Gastrocnemius medialis (tissue), 4 donors: ENCODE results near the gene RAB33A. TPM values are rescaled to one million over a fixed set of nuclear protein-coding genes. Genes with fewer than 3 reads are reported as not detected.

ENCODE experiments used
- ATAC-seq, 2 donors: fragments of 150-250 bp; one replicate each; pipeline ENCODE4 v1.9.1; 2016
- DNase-seq, 2 donors: peaks; one replicate each; pipeline ENCODE4 v3.0.0-alpha.2; 2019
- H3K27ac ChIP-seq, 4 donors: fragments of 200-600 bp; sonication (generic); 1 replicate in 1 of 4; 2 replicates in 3 of 4; pipeline ENCODE4 v1.5.1; 2016 to 2018; ENCODE audit warnings: mild to moderate bottlenecking in 2 of 4, moderate library complexity in 1 of 4
- H3K27me3 ChIP-seq, 3 donors: fragments of 200-600 bp; sonication (generic) in 2 of 3; 1 replicate in 1 of 3; 2 replicates in 2 of 3; pipeline versions ENCODE4 v1.5.1 to v1.6.0; 2016 to 2019; ENCODE audit warnings: mild to moderate bottlenecking in 1 of 3, moderate library complexity in 1 of 3
- H3K36me3 ChIP-seq, 2 donors: fragments of 200-600 bp; sonication (generic) in 1 of 2; one replicate each; pipeline ENCODE4 v1.5.1; 2017 to 2018
- H3K4me1 ChIP-seq, 2 donors: fragments of 200-600 bp; sonication (generic) in 1 of 2; one replicate each; pipeline ENCODE4 v1.5.1; 2016 to 2017; ENCODE audit warnings: mild to moderate bottlenecking in 2 of 2
- H3K4me3 ChIP-seq, 4 donors: fragments of 200-600 bp; sonication (generic) in 3 of 4; 1 replicate in 1 of 4; 2 replicates in 3 of 4; pipeline ENCODE4 v1.5.1; 2016 to 2019; ENCODE audit warnings: mild to moderate bottlenecking in 2 of 4
- H3K9me3 ChIP-seq, 3 donors: fragments of 200-600 bp; sonication (generic) in 2 of 3; 1 replicate in 1 of 3; 2 replicates in 2 of 3; pipeline ENCODE4 v1.5.1; 2016 to 2019
- POLR2A ChIP-seq, 2 donors: fragments of 450-650 bp; IDR thresholded peaks; one replicate each; pipeline ENCODE4 v1.6.1; 2017; ENCODE audit warnings: antibody characterized with exemption in 2 of 2, mild to moderate bottlenecking in 2 of 2, moderate library complexity in 2 of 2
- in situ Hi-C, 4 donors: fragments of 200-750 bp; cut with MboI; loops; one replicate each; pipeline versions ENCODE4 v1.15.0 to v1.8.0; 2017; ENCODE audit warnings: low sequenced_read_pairs in 4 of 4
- intact Hi-C: fragments of 100-400 bp; cut with DNase I; formaldehyde crosslinking; loops from one replicate; pipeline ENCODE4 v1.15.1; 2023; ENCODE audit warnings: low total_unique reads
- total RNA-seq, 4 donors: library from RNA; depleted of rRNA; stranded (reverse); fragments of >200 nt; gene quantifications; one replicate each; pipeline versions ENCODE4 v1.1.0 to v1.2.3, GENCODE V29; 2016
- TF ChIP-seq, protein P1 (sequence below), 5 experiments: fragments of 450-650 bp in 3 of 5; fragments of 200-600 bp in 2 of 5; sonication (generic) in 2 of 5; IDR thresholded peaks in 4 of 5; conservative IDR thresholded peaks in 1 of 5; 1 replicate in 4 of 5; 2 replicates in 1 of 5; pipeline ENCODE4 v1.5.1; 2016 to 2019; ENCODE audit warnings: antibody characterized with exemption in 5 of 5, mild to moderate bottlenecking in 3 of 5, moderate library complexity in 3 of 5

RAB33A gene
- total RNA-seq, 4 donors from 2014 or later, result not detected

DNA sequence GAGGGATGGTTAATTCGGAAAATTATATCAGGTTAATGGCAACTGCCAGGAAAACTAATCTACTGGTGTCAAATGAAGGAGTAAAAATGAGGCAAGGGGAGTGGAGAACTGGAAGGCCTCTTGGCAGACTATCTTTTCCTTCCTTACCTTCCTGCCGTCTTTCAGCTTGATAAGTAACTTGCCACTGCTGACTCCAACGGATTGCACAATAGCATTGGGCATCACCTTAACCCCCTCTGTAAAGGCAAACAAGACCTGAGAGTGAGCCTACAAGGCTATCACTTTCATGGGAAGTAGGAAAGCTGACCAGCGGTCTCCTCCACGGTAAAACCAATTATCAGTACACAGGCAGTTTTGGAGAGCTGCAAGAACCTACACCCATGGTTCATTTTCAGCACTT lies 35.3 kb upstream of the RAB33A start:
- Histone ChIP-seq H3K36me3 (peaks cover 0 to 47% of the 10 kb centered on the region in 2 donors), H3K4me3 (no peak overlapping the region), H3K9me3 (no peaks in the 10 kb centered on the region), H3K27me3 (no peaks in the 10 kb centered on the region), H3K4me1 (no peaks in the 10 kb centered on the region), H3K27ac (no peak overlapping the region)
- ATAC-seq (no peak), DNase-seq (no peak)
- in situ Hi-C loops (no loop called here), intact Hi-C loops (no loop called here)
- TF ChIP-seq, protein P1, sequence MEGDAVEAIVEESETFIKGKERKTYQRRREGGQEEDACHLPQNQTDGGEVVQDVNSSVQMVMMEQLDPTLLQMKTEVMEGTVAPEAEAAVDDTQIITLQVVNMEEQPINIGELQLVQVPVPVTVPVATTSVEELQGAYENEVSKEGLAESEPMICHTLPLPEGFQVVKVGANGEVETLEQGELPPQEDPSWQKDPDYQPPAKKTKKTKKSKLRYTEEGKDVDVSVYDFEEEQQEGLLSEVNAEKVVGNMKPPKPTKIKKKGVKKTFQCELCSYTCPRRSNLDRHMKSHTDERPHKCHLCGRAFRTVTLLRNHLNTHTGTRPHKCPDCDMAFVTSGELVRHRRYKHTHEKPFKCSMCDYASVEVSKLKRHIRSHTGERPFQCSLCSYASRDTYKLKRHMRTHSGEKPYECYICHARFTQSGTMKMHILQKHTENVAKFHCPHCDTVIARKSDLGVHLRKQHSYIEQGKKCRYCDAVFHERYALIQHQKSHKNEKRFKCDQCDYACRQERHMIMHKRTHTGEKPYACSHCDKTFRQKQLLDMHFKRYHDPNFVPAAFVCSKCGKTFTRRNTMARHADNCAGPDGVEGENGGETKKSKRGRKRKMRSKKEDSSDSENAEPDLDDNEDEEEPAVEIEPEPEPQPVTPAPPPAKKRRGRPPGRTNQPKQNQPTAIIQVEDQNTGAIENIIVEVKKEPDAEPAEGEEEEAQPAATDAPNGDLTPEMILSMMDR (IDR thresholded peaks at IDR 0.05 in 4 of 5, conservative IDR thresholded peaks at IDR 0.05 in 1 of 5), result no peak
- TF ChIP-seq POLR2A (IDR thresholded peaks at IDR 0.05), result no peak

GRCh38 chrX:130136961-130137360 lies 34.8 kb upstream of the RAB33A start:
- TF ChIP-seq, protein P1 (IDR thresholded peaks at IDR 0.05 in 4 of 5, conservative IDR thresholded peaks at IDR 0.05 in 1 of 5), result no peak
- no peak for TF ChIP-seq POLR2A (IDR thresholded peaks at IDR 0.05)
- DNase-seq, result no peak
- in situ Hi-C loops, result no loop called here
- Histone ChIP-seq H3K27ac (no peak overlapping the region), H3K4me3 (no peak overlapping the region), H3K36me3 (peaks cover 0 to 43% of the 10 kb centered on the region in 2 donors), H3K27me3 (no peaks in the 10 kb centered on the region), H3K4me1 (no peaks in the 10 kb centered on the region), H3K9me3 (no peaks in the 10 kb centered on the region)
- intact Hi-C loops, result no loop called here
- no peak for ATAC-seq

- H3K27ac ChIP-seq, result no peak overlapping the region
- intact Hi-C loops, result no loop called here
Observed at GRCh38 chrX:130139474-130140201, 32.1 kb upstream of the RAB33A start.

DNA sequence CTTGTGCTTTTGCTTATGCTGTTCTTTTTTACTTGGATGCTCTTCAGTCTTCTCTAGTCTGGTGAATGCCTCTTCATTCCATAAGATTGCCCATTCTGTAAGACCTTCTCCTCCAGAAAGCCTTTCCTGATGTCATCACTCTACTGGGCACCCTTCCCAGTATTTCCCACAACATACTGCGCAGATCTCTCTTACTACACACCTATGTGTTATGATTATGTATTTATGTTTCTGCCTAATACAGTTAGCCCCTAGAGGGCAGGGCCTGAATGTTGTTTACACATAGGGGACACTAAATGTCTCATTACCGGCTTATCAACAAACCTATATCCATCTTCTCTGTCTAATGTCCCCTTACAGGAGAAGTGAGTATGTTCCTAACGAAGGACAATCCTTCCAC lies 27.3 kb upstream of the RAB33A start:
- ATAC-seq (no peak), DNase-seq (no peak)
- no peak overlapping the region for H3K27ac ChIP-seq
- H3K27me3 ChIP-seq, result no peaks in the 10 kb centered on the region
- no peak overlapping the region for H3K4me3 ChIP-seq
- intact Hi-C loops (no loop called here), in situ Hi-C loops (no loop called here)
- H3K36me3 ChIP-seq, result peaks cover 0 to 27% of the 10 kb centered on the region in 2 donors
- no peak for TF ChIP-seq POLR2A (IDR thresholded peaks at IDR 0.05)
- TF ChIP-seq, protein P1 (IDR thresholded peaks at IDR 0.05 in 4 of 5, conservative IDR thresholded peaks at IDR 0.05 in 1 of 5), result no peak
- no peaks in the 10 kb centered on the region for H3K9me3 ChIP-seq
- no peaks in the 10 kb centered on the region for H3K4me1 ChIP-seq

More at GRCh38 chrX:130139474-130140201, 32.1 kb upstream of the RAB33A start:
- H3K4me1 ChIP-seq, result no peaks in the 10 kb centered on the region
- H3K36me3 ChIP-seq, result peaks cover 0 to 29% of the 10 kb centered on the region in 2 donors
- no peaks in the 10 kb centered on the region for H3K9me3 ChIP-seq
- ATAC-seq (no peak), DNase-seq (no peak)
- H3K27me3 ChIP-seq, result no peaks in the 10 kb centered on the region
- in situ Hi-C loops, result no loop called here
- TF ChIP-seq POLR2A (IDR thresholded peaks at IDR 0.05), result no peak
- TF ChIP-seq, protein P1 (IDR thresholded peaks at IDR 0.05 in 4 of 5, conservative IDR thresholded peaks at IDR 0.05 in 1 of 5), result no peak
- H3K4me3 ChIP-seq, result no peak overlapping the region
